ENCODE results near the gene MAGEH1. TPM values are rescaled to one million over a fixed set of nuclear protein-coding genes. Genes with fewer than 3 reads are reported as not detected.
A peak's percentile ranks its signal among the peaks of the same experiment; 100 is the strongest.

The MAGEH1 gene
- total RNA-seq, 1 experiment from 2014 or later, result 8.6 TPM

DNA sequence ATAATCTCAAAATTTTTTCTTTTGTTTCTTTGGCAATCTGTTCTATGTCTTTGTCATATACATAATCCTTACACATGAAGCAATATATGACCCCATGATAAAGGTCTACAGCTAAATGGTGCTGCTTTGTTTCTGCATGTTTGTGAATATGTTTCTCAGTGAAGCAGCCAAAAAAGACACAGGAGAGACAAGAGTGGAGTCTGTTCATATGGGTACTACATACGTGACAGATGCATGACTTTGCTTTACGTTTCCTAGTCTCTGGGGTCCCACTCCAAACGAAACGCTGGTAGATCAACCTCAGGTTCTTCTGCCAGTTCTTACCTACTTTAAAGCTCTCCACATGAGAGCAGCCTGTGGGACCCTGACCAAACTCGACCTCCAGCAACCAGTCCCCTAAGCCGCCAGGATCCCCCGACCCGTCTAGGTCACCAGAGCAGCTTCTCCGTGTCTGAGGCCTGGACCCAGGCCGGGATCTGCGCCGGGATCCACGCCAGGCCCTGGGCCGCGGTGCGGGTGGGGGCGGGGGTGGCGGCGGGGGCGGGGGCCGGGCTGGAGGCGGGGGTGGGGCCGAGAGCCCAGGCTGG is 36.2 kb downstream of the MAGEH1 start:
- no peak for TF ChIP-seq EZH2 (IDR thresholded peaks at IDR 0.05; ENCODE audit: borderline replicate concordance, low read depth, low read length, poor library complexity, severe bottlenecking)
- TF ChIP-seq, protein P1, sequence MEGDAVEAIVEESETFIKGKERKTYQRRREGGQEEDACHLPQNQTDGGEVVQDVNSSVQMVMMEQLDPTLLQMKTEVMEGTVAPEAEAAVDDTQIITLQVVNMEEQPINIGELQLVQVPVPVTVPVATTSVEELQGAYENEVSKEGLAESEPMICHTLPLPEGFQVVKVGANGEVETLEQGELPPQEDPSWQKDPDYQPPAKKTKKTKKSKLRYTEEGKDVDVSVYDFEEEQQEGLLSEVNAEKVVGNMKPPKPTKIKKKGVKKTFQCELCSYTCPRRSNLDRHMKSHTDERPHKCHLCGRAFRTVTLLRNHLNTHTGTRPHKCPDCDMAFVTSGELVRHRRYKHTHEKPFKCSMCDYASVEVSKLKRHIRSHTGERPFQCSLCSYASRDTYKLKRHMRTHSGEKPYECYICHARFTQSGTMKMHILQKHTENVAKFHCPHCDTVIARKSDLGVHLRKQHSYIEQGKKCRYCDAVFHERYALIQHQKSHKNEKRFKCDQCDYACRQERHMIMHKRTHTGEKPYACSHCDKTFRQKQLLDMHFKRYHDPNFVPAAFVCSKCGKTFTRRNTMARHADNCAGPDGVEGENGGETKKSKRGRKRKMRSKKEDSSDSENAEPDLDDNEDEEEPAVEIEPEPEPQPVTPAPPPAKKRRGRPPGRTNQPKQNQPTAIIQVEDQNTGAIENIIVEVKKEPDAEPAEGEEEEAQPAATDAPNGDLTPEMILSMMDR (conservative IDR thresholded peaks at IDR 0.05; ENCODE audit: low read depth, low read length), result no peak
- ChIA-PET POLR2A (ENCODE audit: low non-redundant PET) (no interaction called here), CTCF (no interaction called here)
- BruUV-seq (replicated peaks), result no TSS peak
- no peak overlapping the region for H3K27ac ChIP-seq (ENCODE audit: low read depth, low read length, poor library complexity, severe bottlenecking)
- intact Hi-C loops (cut with micrococcal nuclease; ENCODE audit: unreplicated experiment), result no loop called here
- H3K9me3 ChIP-seq (ENCODE audit: low read depth, low read length, poor library complexity, severe bottlenecking), result no peaks in the 10 kb centered on the region
- no peaks in the 10 kb centered on the region for H3K36me3 ChIP-seq (ENCODE audit: insufficient read depth, low read length, poor library complexity, severe bottlenecking)
- H3K4me1 ChIP-seq (ENCODE audit: insufficient read depth, low read length, poor library complexity, severe bottlenecking), result no peaks in the 10 kb centered on the region
- DNase-seq (ENCODE audit: low spot score), result no peak
- H3K4me3 ChIP-seq (ENCODE audit: low read depth, low read length, poor library complexity, severe bottlenecking), result peak overlapping the region; percentile 61
- H3K27me3 ChIP-seq (replicated peaks; ENCODE audit: insufficient read depth, low read depth, low read length, poor library complexity), result no peaks in the 10 kb centered on the region

DNA sequence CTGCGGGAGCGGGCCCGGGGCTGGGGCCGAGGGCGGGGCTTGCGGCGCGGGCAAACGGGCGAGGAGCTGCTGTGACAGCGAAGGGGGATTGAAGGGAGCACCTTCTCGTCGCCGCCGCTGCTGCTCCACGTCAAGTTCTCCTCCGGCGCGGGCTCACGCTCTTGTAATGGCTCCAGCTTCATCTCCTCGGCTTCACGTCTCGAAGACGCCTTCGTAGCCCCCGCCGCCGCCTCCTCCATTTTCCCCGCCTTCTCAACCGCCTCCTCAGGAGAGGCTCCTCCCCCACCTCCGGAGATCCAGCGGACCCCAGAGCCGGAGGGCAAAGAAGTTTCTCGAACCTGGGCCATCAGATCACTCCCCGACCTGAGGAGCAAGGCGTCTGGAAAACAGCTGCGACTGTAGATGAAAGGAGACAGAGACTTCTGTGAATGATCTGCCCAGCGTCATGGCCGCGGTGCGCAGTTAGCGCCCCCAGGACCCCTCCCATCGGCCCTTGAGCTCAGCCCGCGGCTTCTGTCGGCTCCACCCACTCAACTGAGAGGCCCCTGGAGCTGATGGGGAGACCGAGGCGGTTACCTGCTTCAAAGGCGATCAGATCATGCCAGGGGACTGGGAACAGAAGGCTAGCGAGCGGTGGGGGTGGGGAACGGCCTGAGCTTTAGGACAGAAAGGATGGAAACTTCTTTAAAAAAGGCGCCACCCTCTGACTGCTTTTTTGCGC is 36.8 kb downstream of the MAGEH1 start:
- H3K9me3 ChIP-seq (ENCODE audit: low read depth, low read length, poor library complexity, severe bottlenecking), result no peaks in the 10 kb centered on the region
- CTCF ChIA-PET, result no interaction called here
- intact Hi-C loops (cut with micrococcal nuclease; ENCODE audit: unreplicated experiment), result no loop called here
- no peaks in the 10 kb centered on the region for H3K4me1 ChIP-seq (ENCODE audit: insufficient read depth, low read length, poor library complexity, severe bottlenecking)
- BruUV-seq (replicated peaks), result TSS peak; percentile 92
- H3K27me3 ChIP-seq (replicated peaks; ENCODE audit: insufficient read depth, low read depth, low read length, poor library complexity), result no peaks in the 10 kb centered on the region
- peak overlapping the region; percentile 61 for H3K4me3 ChIP-seq (ENCODE audit: low read depth, low read length, poor library complexity, severe bottlenecking)
- DNase-seq (ENCODE audit: low spot score), result peak; percentile 56
- peak overlapping the region; percentile 76 for H3K27ac ChIP-seq (ENCODE audit: low read depth, low read length, poor library complexity, severe bottlenecking)
- TF ChIP-seq EZH2 (IDR thresholded peaks at IDR 0.05; ENCODE audit: borderline replicate concordance, low read depth, low read length, poor library complexity, severe bottlenecking), result no peak
- TF ChIP-seq, protein P1 (conservative IDR thresholded peaks at IDR 0.05; ENCODE audit: low read depth, low read length), result no peak
- POLR2A ChIA-PET (ENCODE audit: low non-redundant PET), result no interaction called here
- no peaks in the 10 kb centered on the region for H3K36me3 ChIP-seq (ENCODE audit: insufficient read depth, low read length, poor library complexity, severe bottlenecking)

DNA sequence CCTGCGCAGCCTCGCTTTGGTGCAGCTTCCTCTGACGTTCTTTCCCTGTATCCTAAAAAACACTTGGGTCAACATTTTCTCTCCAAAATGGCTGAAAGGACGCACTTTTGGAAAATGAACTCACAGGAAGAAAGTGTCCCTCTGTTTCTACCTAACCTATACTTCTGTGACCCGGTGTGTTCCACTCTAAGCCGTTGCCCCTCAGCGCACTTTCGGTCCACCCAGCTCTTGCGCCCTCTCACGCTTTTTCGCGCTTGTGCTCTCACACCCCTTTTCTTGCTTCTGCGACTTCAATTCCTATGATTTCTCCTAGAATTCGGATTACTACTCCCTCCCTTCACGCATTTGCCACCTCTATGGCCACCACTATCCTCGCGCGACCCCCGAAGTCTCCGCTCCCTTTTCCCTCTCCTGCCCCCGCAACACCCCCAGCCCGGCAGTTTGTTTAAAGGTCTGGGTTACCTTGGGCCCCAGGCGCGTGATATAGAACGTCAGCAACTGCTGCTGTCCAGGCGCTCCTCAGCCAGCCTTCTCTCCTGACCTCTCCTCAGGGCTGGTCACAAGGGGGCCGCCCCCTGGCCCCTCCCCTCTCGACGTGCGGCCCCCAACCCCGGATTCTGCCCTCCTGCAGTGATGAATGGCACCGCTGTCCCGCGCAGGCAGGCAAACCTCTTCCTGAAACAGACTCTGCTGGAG is 37.5 kb downstream of the MAGEH1 start, which contains the start of gene USP51:
Gene USP51, minus strand, starts transcription at position 535 of the 696 bp plus-strand sequence. CDS start 909 bp downstream, outside the sequence.
- H3K9me3 ChIP-seq (ENCODE audit: low read depth, low read length, poor library complexity, severe bottlenecking), result no peaks in the 10 kb centered on the region
- H3K4me1 ChIP-seq (ENCODE audit: insufficient read depth, low read length, poor library complexity, severe bottlenecking), result no peaks in the 10 kb centered on the region
- no peaks in the 10 kb centered on the region for H3K27me3 ChIP-seq (replicated peaks; ENCODE audit: insufficient read depth, low read depth, low read length, poor library complexity)
- H3K27ac ChIP-seq (ENCODE audit: low read depth, low read length, poor library complexity, severe bottlenecking), result peak within 1 kb of the TSS; percentile 76
- ChIA-PET POLR2A (ENCODE audit: low non-redundant PET) (no interaction called here), CTCF (no interaction called here)
- DNase-seq (ENCODE audit: low spot score), result no peak
- H3K4me3 ChIP-seq (ENCODE audit: low read depth, low read length, poor library complexity, severe bottlenecking), result peak within 1 kb of the TSS; percentile 61
- intact Hi-C loops (cut with micrococcal nuclease; ENCODE audit: unreplicated experiment), result no loop called here
- H3K36me3 ChIP-seq (ENCODE audit: insufficient read depth, low read length, poor library complexity, severe bottlenecking), result no peaks in the 10 kb centered on the region
- BruUV-seq (replicated peaks), result no TSS peak
- TF ChIP-seq, protein P1 (conservative IDR thresholded peaks at IDR 0.05; ENCODE audit: low read depth, low read length), result 0 out of 2 replicates have a peak, but pooled peaks have one; percentile 17
- TF ChIP-seq EZH2 (IDR thresholded peaks at IDR 0.05; ENCODE audit: borderline replicate concordance, low read depth, low read length, poor library complexity, severe bottlenecking), result no peak
